Pancreas (tissue), 10 donors: ENCODE measurements around the gene SPANXN4. TPM values are rescaled to one million over a fixed set of nuclear protein-coding genes. Genes with fewer than 3 reads are reported as not detected.

Experiments
- ATAC-seq, 4 donors: fragments of 200-7000 bp; cut with Tn5 transposase; one replicate each; pipeline versions ENCODE4 v1.8.0 to v1.9.1; 2020; ENCODE audit warnings: mild to moderate bottlenecking in 4 of 4, moderate library complexity in 4 of 4
- DNase-seq, 6 donors: peaks; one replicate each; pipeline ENCODE4 v3.0.0-alpha.2; 2020
- FAIRE-seq: peaks from 2 replicates; lab custom pipeline; 2012; peaks lifted over from hg19 to GRCh38; lab: Jason Lieb, UNC
- H3K27ac ChIP-seq, 4 donors: fragments of 200-600 bp; sonication (generic); 1 replicate in 3 of 4; 2 replicates in 1 of 4; pipeline versions ENCODE4 v1.5.0 to v1.8.0; 2020
- H3K27me3 ChIP-seq, 4 donors: fragments of 200-600 bp; one replicate each; pipeline ENCODE4 v1.8.0; 2021
- H3K36me3 ChIP-seq, 3 donors: fragments of 200-600 bp; sonication (generic) in 1 of 3; one replicate each; pipeline versions ENCODE4 v1.5.0 to v1.8.0; 2020 to 2021
- H3K4me1 ChIP-seq, 3 donors: fragments of 200-600 bp; one replicate each; pipeline ENCODE4 v1.8.0; 2021
- H3K4me3 ChIP-seq, 4 donors: fragments of 200-600 bp; sonication (generic) in 2 of 4; one replicate each; pipeline versions ENCODE4 v1.5.0 to v1.8.0; 2020 to 2021
- H3K9me3 ChIP-seq, 4 donors: fragments of 200-600 bp; one replicate each; pipeline ENCODE4 v1.8.0; 2021
- WGBS, 2 donors: extraction: QIAGEN DNeasy Blood & Tissue Kit; methylation state at CpG; one replicate each; pipeline ENCODE4 v1.1.7; 2013; 5-methylcytosine and 5-hydroxymethylcytosine counted together
- intact Hi-C, 3 donors: fragments of 100-400 bp; cut with DNase I; formaldehyde crosslinking; loops; one replicate each; pipeline versions ENCODE4 v1.11.1 to v1.14.2; 2022
- polyA plus RNA-seq, 2 donors: library from polyadenylated mRNA; stranded (reverse); fragments of 200-250 nt; gene quantifications; one replicate each; pipeline ENCODE4 v1.2.3, GENCODE V29; 2013
- total RNA-seq, 6 donors: library from RNA; stranded (reverse); fragmentation: NEBNext Ultra II Directional in 4 of 6; extraction: Animal tissue kit (Norgen Biotek cat#: 25700) in 4 of 6; gene quantifications; one replicate each; pipeline versions ENCODE4 v1.2.1 to v1.2.4, GENCODE V29; 2021 to 2023
- TF ChIP-seq, protein P1 (sequence below), 4 donors: fragments of 200-600 bp; sonication (generic) in 3 of 4; IDR thresholded peaks; one replicate each; pipeline versions ENCODE4 v1.5.0 to v1.8.0; 2021; ENCODE audit warnings: antibody characterized with exemption in 4 of 4
- donor health status: healthy with polysubstance abuse.
- donor health status: DM: no; HTN: no; CAD: no; lungs with moderate emphysema.
- donor health status: DM: no; HTN: no; CAD: no.
- donor health status: control.
- donor health status: control.
- donor health status: Bipolar disorder and iron deficiency.
- donor health status: DM: yes; HTN: yes; CAD: no.
- donor health status: DM: no; HTN: no; CAD: no.
- donor health status: DM: no; HTN: no; CAD: no.
- donor health status: DM: yes; HTN: yes; CAD: no.

SPANXN4 gene
- total and polyA plus RNA-seq, 8 donors: not detected

GRCh38 chrX:142998447-142999198 lies 27.1 kb upstream of the SPANXN4 start:
- TF ChIP-seq, protein P1, sequence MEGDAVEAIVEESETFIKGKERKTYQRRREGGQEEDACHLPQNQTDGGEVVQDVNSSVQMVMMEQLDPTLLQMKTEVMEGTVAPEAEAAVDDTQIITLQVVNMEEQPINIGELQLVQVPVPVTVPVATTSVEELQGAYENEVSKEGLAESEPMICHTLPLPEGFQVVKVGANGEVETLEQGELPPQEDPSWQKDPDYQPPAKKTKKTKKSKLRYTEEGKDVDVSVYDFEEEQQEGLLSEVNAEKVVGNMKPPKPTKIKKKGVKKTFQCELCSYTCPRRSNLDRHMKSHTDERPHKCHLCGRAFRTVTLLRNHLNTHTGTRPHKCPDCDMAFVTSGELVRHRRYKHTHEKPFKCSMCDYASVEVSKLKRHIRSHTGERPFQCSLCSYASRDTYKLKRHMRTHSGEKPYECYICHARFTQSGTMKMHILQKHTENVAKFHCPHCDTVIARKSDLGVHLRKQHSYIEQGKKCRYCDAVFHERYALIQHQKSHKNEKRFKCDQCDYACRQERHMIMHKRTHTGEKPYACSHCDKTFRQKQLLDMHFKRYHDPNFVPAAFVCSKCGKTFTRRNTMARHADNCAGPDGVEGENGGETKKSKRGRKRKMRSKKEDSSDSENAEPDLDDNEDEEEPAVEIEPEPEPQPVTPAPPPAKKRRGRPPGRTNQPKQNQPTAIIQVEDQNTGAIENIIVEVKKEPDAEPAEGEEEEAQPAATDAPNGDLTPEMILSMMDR (IDR thresholded peaks at IDR 0.05): no peak
- Histone ChIP-seq H3K36me3 (no peaks in the 10 kb centered on the region), H3K27ac (no peak overlapping the region), H3K4me3 (no peak overlapping the region), H3K9me3 (no peaks in the 10 kb centered on the region), H3K27me3 (no peaks in the 10 kb centered on the region), H3K4me1 (no peaks in the 10 kb centered on the region)
- intact Hi-C loops: no loop called here
- 64 to 70% methylated on average over 8 of the region's 8 CpGs for WGBS, 2 donors
- DNase-seq: no peak
- no peak for FAIRE-seq
- ATAC-seq: no peak

GRCh38 chrX:142999199-142999701 lies 26.5 kb upstream of the SPANXN4 start:
- ATAC-seq: no peak
- H3K27me3 ChIP-seq: no peaks in the 10 kb centered on the region
- H3K9me3 ChIP-seq: no peaks in the 10 kb centered on the region
- intact Hi-C loops: no loop called here
- FAIRE-seq: no peak
- DNase-seq: no peak
- H3K27ac ChIP-seq: no peak overlapping the region
- no peak overlapping the region for H3K4me3 ChIP-seq
- H3K4me1 ChIP-seq: no peaks in the 10 kb centered on the region
- TF ChIP-seq, protein P1 (IDR thresholded peaks at IDR 0.05): no peak
- no peaks in the 10 kb centered on the region for H3K36me3 ChIP-seq
- WGBS, 2 donors: 53 to 58% methylated on average over 6 of the region's 6 CpGs

GRCh38 chrX:143002206-143002605 lies 23.5 kb upstream of the SPANXN4 start:
- WGBS, 2 donors: 42 to 62% methylated on average over 2 of the region's 2 CpGs
- no peak for ATAC-seq

DNA sequence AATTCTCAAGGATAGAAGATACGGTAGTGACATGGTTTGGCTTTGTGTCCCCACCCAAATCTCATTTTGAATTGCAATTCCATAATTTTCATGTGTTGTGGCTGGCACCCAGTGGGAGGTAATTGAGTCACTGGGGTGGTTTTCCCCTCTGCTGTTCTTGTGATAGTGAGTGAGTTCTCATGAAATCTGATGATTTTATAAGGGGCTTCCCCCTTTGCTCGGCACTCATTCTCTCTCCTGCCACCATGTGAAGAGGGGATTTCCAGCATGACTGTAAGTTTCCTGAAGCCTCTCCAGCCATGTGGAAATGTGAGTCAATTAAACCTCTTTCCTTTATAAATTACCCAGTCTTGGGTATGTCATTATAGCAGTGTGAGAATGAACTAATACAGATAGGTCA lies 8.5 kb upstream of the SPANXN4 start:
- ATAC-seq (no peak), FAIRE-seq (no peak), DNase-seq (no peak)
- no peaks in the 10 kb centered on the region for H3K27me3 ChIP-seq
- 62 to 75% methylated on average over 2 of the region's 2 CpGs for WGBS, 2 donors
- H3K36me3 ChIP-seq: no peaks in the 10 kb centered on the region
- TF ChIP-seq, protein P1 (IDR thresholded peaks at IDR 0.05): no peak
- intact Hi-C loops: no loop called here
- H3K27ac ChIP-seq: no peak overlapping the region
- H3K4me3 ChIP-seq: no peak overlapping the region
- no peaks in the 10 kb centered on the region for H3K9me3 ChIP-seq
- H3K4me1 ChIP-seq: no peaks in the 10 kb centered on the region

More at GRCh38 chrX:143002206-143002605, 23.5 kb upstream of the SPANXN4 start:
- Histone ChIP-seq H3K9me3 (no peaks in the 10 kb centered on the region), H3K36me3 (no peaks in the 10 kb centered on the region), H3K4me3 (no peak overlapping the region), H3K4me1 (no peaks in the 10 kb centered on the region), H3K27me3 (no peaks in the 10 kb centered on the region), H3K27ac (no peak overlapping the region)
- no peak for FAIRE-seq
- no peak for DNase-seq
- TF ChIP-seq, protein P1 (IDR thresholded peaks at IDR 0.05): no peak
- intact Hi-C loops: no loop called here

- WGBS, 2 donors: 53 to 63% methylated on average over 6 of the region's 6 CpGs
- Histone ChIP-seq H3K9me3 (no peaks in the 10 kb centered on the region), H3K36me3 (no peaks in the 10 kb centered on the region), H3K27ac (no peak overlapping the region), H3K4me3 (no peak overlapping the region), H3K27me3 (no peaks in the 10 kb centered on the region), H3K4me1 (no peaks in the 10 kb centered on the region)
- intact Hi-C loops: no loop called here
- ATAC-seq (no peak), DNase-seq (no peak), FAIRE-seq (no peak)
- TF ChIP-seq, protein P1 (IDR thresholded peaks at IDR 0.05): no peak
Measured at GRCh38 chrX:143027275-143027674, 1.5 kb downstream of the SPANXN4 start.
